HG03378 (cell line): Measurements from ENCODE around the gene LAGE3.
"Not testable (repeated sequence)": the region's sequence is repeated elsewhere in the genome, so short reads cannot be mapped to it uniquely, and the experiment has no call there.

ENCODE experiments used
- ATAC-seq: cut with Tn5 transposase; IDR thresholded peaks from one replicate; pipeline ENCODE4 v1.9.1; 2021; ENCODE audit warnings: mild to moderate bottlenecking, moderate library complexity; ENCODE audit not compliant: unreplicated experiment

Gene LAGE3

DNA sequence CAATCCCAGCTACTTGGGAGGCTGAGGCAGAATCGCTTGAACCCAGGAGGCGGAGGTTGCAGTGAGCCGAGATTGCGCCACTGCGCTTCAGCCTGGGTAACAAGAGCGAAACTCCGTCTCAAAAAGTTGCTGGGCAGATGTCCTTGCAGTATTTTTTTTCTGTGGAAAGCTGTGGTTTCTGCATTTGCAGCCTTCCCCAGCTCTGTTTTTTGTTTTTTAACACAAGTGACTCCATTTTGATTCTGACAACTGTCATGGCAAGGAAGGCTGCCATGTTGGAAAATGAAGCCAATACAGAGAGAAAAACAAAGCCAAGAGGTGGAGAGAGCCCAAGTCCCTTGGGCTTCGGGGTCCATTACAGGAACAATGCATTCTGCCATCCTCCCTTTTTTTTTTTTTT, 23.0 kb upstream of the LAGE3 start:
- no peak for ATAC-seq

DNA sequence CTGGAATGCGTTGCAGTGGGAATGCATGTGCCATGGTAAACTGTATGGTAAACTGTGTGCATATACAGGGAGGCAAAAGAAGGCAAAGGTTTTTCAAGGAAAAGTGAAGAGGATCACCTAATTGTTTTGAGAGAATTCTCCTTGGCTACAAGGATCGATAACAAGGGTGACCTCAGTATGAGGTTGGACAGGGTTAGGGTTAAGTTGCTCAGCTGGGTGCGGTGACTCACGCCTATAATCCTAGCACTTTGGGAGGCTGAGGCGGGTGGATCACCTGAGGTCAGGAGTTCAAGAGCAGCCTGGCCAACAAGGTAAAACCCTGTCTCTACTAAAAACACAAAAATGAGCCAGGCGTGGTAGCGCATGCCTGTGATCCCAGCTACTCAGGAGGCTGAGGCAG, 22.3 kb upstream of the LAGE3 start:
- not testable (repeated sequence) for ATAC-seq

- not testable (repeated sequence) for ATAC-seq
Measured at GRCh38 chrX:154496591-154497137, 17.6 kb upstream of the LAGE3 start.

- ATAC-seq: no peak
Measured at GRCh38 chrX:154495472-154495922, 16.4 kb upstream of the LAGE3 start.

- ATAC-seq: no peak
Measured at GRCh38 chrX:154494715-154495114, 15.6 kb upstream of the LAGE3 start.

DNA sequence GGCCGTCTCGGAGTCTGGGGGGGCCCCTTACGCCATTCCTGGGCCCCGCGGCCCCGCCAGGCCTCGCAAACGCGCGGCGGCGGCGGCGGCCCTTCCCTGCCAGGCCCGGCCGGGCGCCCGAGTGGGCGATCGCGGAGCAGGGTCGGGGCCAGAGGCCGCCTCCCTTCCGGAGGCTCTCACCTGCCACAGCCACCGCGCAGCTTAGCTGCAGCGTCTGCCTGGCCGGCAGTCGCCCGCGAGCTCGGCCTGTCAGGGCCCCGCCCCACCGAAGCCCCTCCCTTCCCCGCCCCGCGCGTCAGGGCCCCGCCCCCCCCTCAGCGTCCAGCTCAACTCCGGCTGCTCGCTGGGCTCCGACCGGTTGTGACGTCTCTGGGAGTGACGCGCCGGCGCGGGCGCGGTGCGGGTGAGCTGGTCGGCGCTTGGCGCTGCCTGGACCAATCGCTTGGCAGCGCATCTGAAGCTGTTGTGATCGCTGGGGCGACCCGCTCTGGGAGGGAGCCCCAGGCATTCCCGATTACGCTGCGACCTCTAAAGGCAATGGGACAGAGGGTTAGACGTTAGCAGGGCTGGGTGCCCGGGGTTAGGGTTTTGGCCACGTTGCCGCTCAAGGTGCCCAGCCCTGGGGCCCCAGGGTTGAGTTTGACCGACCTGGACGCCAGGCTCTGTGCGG, 11.5 kb upstream of the LAGE3 start, which contains the start of gene SLC10A3:
SLC10A3 (minus strand) TSS at position 216 of the 670 bp plus-strand sequence. CDS start 1,689 bp downstream, outside the sequence.
- ATAC-seq: peak; percentile 70

DNA sequence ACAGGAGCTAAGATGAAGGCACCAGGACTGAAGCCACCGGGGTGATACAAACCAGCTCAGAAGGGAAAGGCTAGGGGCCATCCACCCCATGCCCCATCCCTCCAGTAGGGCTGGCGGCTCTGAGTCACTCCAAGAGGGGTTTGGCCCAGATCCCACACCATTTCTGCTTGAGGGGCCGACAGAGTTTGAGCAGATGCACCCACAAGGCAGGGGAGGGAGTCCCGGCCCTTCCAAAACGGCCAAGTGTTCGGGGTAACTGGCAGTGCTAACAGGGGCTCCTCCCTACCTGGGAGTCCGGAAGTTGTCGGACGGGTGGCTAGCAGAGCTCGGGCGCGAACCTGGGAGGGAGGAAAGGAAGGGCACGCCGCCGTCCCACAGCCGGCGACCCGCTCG, 10.9 kb upstream of the LAGE3 start:
- ATAC-seq: no peak

- ATAC-seq: no peak
Measured at GRCh38 chrX:154489182-154489581, 10.1 kb upstream of the LAGE3 start.

GRCh38 chrX:154488336-154489075, 9.4 kb upstream of the LAGE3 start:
- ATAC-seq: no peak

DNA sequence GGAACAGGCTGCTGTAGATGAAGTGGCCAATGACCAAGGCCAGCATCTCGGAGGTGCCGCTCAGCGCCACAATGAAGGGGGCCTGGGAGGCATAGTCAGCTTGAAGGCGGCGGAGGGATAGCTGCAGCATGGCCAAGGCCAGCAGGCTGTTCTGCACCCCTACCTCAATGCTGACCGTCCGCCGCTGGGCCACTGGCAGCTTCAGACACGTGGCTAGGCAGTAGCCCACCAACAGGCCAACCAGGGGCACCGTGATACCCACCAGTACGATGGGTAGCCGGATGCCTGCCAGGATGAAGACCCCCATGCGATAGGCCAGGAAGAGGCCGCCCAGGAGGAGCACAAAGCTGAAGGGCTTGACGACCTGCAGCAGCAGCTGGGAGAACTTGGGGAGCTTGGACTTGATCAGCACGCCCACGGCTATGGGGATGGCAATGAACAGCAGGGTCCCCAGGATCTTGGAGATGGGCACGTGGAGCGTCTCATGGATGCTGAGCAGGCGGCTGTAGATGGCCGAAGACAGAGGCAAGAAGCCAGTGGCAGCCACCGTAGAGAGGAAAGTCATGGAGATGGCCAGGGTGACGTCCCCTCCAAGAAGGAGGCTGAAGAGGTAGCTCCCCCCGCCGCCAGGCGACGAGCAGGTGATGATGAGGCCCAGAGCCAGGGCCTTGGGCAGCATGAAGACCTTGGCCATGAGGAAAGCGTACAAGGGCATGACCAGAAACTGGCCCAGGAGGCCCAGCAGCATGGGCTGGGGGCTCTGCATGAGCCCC, 8.6 kb upstream of the LAGE3 start:
- ATAC-seq: no peak

DNA sequence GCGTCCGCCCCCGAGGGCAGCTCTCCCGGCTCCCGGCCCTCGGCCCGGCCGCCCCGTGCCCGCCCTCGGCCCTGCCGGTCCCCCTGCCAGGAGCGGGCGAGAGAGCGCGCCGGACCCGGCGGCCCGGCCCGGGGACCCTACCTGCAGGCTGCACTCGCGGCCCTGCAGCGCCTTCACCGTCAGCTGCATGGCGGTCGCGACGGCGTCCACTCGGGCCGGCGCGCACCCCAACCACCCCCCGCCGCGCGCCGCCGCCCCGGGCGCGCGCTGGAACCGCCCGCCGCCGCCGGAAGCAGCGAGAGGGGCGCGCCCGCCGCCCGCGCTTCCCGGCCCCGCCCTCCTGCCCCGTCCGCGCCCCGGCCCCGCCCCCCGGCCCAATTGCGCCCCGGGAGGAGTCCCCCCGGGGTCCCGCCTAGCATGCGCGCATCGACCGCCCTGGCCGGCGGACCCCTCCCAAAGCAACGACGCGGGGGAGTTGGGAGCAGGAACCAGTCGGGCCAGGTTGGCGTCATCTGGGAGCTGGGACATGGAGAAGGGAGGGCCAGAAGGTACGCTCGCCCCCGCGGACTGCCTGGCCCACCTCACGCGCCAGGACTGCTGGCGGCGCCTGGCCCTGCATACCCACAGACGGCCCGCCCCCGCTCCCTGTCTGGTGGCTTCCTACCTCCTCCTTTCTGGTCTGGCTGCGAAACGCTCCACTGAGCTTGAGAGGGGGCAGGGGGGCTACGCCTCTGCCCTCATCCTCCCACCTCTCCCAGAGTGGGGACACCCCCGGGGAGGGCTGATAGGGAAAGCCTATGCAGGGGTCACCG, 7.5 kb upstream of the LAGE3 start, which contains the start of gene UBL4A:
UBL4A (minus strand) TSS at position 220 of the 812 bp plus-strand sequence; CDS start at position 189, 31 bp downstream.
- ATAC-seq: no peak

- ATAC-seq: no peak
Measured at GRCh38 chrX:154486052-154486395, 6.9 kb upstream of the LAGE3 start.

DNA sequence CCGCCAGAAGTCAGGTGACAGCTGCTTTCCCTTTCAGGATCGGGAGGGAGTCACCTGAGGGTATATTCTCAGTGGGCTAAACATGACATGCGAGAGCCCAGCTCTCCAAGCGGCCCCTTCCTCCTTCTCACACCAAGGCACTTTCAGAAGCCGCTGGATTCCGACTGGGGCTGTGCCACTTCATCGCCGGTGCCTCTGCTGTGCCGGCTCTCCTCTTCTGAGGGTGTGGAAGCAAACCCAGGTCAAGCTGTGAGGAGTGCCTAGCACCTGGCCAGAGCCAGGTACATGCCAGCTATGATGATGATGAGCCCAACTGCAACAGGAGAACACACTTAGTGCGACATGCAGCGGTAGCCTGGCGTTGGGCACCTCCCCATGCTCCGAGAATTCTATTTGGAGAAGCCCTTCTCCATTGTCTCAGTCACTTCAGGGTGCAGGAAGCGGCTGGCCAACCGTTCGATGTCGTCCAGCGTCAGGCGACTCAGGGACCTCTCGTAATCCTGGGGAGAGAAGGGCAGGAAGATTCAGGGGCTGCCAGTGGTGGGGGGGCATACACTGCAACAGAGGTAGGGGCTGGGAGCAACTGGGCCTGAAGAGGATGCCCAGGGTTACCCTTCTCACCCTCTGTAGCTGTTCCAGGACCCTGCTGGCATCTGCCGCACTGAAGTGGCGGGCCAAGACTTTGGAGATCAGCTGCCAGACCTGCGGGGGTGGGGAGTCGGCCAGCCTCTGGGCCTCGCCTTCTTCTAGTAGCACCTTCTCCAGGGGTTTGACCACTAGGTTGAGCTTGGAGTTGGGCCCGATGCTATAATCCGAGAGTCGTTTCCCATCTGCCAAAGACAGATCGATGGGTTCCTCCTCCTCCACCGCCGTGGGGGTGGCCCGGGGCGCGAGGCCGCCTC, 6.3 kb upstream of the LAGE3 start:
- ATAC-seq: no peak

DNA sequence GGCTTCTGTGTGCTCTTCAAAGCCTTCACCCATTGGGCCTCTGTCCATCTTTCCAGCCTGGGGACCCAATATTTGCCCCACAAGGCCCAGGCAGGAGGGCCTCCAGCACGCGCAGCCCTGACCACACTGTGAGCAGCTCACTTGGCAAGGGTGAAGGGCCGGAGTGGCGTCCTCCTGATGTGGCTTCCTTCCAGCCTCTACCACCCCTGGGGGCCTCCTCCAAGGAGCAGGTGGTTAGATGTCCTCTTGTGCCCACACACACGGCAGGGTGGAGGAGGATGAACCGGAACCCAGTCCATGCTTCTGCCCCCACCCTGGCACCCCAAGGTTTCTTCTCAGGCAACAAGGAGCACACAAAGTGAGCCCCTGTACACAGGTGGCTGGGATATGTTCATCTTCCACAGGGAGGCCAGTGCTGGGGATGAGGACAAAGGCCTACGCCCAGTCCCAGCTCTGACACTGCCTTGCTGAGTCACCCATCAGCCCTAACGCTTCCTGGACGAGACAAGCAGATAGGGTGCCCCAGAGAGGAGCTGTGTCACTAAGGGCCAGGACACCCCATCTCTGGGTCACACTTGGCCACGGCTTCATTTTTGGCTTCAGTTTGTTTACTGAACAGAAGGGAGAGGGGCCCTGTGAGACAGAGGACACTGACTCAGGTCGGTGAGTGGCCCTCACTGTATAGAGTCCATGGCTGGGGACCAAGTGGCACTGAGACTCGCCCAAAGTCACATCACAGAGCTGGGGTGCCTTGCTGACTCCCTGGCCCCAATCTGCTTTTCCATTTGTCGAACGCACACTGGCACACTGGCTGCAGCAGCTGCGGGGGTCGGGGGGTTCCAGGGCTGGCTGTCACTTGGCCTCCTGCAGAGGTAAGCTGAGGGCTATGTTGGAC, 5.4 kb upstream of the LAGE3 start:
- no peak for ATAC-seq

GRCh38 chrX:154483325-154483724, 4.2 kb upstream of the LAGE3 start:
- ATAC-seq: no peak

DNA sequence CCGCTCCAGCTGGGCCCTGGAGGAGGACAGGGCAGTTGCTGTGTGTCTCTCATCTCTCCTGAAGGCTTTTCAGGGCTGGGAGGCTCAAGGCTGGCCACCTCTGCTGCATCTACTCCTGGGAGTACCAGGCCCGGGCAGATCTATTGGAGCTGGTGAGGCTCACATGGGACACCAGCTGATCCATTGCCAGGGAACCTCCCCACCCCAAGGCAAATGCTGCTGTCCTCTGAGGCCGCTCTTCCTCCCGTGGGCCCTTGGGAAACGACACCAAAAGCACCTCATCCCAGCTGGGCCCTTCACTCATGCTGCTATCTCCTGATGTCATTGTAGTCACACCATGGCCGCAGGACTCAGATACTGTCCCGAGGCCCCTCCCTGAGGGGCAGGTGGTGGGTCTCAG, 3.7 kb upstream of the LAGE3 start:
- no peak for ATAC-seq

DNA sequence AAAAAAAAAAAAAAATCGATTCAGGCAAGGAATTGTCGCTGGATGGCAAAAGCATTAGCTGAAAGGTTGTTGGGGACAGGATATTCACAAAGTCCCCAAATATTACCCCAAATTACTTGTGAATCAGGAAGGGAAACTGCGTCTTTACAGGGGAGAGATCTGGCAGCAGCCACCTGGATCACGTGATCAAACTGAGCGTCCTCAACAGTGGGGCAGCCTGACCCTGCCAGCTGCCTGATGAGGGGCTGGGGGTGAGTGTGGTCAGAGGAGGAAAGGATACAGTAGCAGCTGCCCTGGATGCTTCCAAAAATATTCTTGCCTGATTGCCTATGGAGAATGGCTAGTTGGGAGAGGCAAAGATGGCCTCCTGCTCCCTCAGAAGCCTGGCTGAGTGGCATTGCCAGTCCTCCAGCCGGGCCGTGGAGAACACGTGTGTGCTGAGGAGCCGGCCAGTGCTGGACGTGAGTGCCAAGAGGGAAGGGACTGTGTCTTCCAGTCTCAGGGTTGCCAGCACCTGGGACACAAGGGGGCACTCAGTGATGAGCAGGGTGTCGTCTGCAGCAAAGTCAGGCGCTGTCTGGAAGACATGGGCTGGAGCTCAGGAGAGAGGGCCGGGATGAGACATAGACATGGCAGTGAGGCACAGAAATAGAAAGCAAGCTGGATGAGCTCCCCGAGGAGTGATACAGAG, 3.0 kb upstream of the LAGE3 start:
- no peak for ATAC-seq

DNA sequence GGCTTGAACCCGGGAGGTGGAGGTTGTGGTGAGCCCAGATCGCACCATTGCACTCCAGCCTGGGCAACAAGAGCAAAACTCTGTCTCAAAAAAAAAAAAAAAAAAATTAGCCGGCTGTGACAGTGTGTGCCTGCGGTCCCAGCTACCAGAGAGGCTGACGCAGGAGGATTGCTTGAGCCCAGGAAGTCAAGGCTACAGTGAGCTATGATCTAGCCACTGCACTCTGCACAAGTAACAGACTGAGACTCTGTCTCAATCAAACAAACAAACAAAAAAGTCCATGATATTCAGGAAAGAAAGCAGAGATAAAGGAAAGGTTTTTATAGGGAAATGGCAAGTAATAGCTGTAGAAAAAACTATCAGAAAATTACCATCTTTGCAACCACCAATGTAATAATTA, 2.1 kb upstream of the LAGE3 start:
- ATAC-seq: no peak
